ENCODE measurements around the gene ZNF33B.
"Not testable (repeated sequence)": the region's sequence is repeated elsewhere in the genome, so short reads cannot be mapped to it uniquely, and the experiment has no call there.

ZNF33B gene

GRCh38 chr10:42615419-42615818 is 23.0 kb downstream of the ZNF33B start:
- DNase-seq (ENCODE audit: low read depth in 2 of 2): no peak

DNA sequence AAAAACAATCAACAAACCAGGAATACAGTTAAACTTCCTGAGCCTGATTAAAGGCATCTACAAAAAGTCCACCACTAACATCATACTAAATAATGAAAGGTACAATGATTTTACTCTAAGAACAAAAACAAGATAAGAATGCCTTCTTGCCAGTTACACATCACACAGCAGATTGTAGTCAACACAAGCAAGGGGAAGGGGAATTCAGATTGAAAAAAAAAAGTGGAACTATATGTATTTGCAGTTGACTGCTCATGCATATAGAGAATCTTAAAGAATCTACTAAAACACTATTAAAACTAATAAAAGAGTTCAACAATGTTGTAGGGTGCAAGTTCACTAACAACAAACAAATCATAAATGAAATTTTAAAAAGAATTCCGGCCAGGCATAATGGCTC is 28.5 kb downstream of the ZNF33B start:
- DNase-seq (ENCODE audit: low read depth in 2 of 2): no peak

- no peak for DNase-seq (ENCODE audit: low read depth in 2 of 2)
These were observed 40.0 kb downstream of the ZNF33B start for GRCh38 chr10:42598249-42598873.

- DNase-seq (ENCODE audit: low read depth in 2 of 2): no peak
These were observed 42.2 kb downstream of the ZNF33B start for GRCh38 chr10:42596196-42596595.

DNA sequence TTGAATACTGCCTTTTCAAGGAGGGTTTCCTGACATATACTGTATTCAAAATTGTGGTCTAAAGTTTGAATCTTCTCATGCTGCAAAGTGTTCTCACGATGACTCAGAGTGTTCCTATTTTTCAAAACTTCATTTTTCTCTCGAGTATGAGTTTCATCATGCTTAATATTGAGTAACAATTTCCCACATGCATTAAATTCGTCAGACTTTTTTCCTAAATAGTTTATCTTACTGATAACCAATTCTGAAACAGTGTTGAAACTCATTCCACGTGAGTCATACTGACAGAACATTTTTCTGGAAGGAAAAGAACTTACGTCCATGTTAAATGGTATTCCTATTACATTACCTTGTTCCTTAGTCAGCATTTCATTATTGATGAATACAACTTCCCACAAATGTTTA is 44.1 kb downstream of the ZNF33B start:
- DNase-seq (ENCODE audit: low read depth in 2 of 2): no peak

GRCh38 chr10:42593284-42593683 is 45.1 kb downstream of the ZNF33B start:
- DNase-seq (ENCODE audit: low read depth in 2 of 2): no peak

DNA sequence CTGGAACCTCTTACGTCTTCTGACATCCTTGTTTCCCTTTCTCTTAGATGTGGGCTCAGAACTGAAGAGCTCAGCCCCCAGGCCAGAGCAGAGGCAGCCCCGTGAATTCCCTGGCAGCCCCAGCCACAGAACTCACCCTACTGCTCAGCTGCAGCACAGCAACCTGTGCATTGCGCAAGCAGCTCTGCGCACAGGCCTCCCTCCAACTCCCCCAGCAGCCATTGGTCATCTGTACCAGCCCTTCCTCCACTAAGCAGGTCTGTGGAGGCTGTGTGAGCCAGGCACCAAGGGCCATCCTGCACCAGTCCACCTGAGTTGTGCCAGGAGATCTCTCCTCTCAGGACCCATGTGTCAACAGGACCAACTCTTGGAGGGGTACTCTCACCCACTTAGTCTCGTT is 54.5 kb downstream of the ZNF33B start:
- DNase-seq (ENCODE audit: low read depth in 2 of 2): no peak

DNA sequence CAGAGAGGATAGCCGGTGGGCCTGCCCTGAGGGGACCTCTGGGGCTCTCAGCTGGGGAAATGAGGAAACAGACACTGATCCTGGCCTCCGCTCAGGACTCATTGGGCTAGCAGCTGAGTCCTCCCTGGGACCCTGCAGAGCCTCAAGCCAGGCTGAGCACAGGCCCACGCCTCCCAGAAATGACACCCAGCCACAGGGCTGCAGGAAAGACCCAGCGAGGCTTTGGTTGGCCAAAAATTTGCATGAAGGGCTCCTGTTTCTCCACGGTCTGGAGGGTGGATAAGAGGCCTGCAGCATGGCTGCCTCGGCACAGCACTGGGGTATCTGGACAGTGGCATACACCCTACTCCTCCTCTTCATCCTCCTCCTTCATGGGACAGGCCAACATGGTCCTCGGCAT is 60.4 kb downstream of the ZNF33B start:
- DNase-seq (ENCODE audit: low read depth in 2 of 2): no peak

- DNase-seq (ENCODE audit: low read depth in 2 of 2): no peak
These were observed 62.0 kb downstream of the ZNF33B start for GRCh38 chr10:42576338-42576737.

GRCh38 chr10:42574336-42574735 is 64.0 kb downstream of the ZNF33B start:
- DNase-seq (ENCODE audit: low read depth in 2 of 2): no peak

- DNase-seq (ENCODE audit: low read depth in 2 of 2): no peak
These were observed 81.4 kb downstream of the ZNF33B start for GRCh38 chr10:42556931-42557330.

GRCh38 chr10:42553576-42553975 is 84.8 kb downstream of the ZNF33B start:
- not testable (repeated sequence) for DNase-seq (ENCODE audit: low read depth in 2 of 2)

DNA sequence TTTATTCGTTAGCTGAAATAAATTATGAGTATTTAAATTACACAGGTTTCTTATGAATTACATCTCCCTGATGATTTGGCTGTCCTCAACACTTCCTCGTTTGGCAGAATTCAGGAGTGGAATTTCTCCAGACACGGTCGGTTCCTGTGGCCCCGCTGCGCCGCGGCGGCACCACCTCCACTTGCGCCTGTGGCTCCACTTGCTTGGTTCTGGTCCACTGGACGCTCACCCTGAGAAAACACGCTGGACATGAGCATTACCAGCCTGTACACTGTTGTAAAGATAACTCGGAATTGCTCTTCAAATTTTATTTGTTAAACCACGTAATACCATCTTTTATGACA is 85.3 kb downstream of the ZNF33B start:
- no peak for DNase-seq (ENCODE audit: low read depth in 2 of 2)

- peak; percentile 92 to 93 for DNase-seq (ENCODE audit: low read depth in 2 of 2)
These were observed 85.9 kb downstream of the ZNF33B start for GRCh38 chr10:42552188-42553063.

DNA sequence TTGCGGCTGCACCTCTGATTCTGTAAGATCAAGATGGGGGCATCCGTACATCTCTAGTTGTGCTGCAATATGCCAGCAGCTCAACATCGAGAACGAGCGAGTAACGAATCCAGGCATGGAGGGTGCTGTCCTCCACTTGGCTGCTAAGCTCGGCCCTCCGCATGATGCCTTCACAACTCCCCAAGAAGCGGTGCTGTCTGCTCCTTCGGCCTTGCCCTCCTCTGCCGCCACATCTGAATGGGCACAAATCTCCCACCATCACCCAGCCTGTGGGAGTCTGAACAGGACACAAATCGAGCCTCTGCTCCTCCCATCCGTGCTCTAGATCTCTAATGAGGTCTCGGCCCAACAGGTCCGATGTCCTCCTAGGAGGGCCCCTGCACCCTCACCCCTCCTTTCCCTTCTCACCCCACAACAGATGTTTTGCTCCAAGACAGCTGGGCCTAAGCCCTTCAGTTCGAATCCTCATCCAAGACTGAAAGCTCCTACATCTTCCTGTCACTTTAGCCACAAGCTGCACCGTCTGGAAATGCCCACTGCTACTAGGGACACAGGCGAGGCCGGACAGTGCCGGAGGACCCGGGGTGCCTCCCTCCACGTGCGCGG is 86.7 kb downstream of the ZNF33B start:
- no peak for DNase-seq (ENCODE audit: low read depth in 2 of 2)

DNA sequence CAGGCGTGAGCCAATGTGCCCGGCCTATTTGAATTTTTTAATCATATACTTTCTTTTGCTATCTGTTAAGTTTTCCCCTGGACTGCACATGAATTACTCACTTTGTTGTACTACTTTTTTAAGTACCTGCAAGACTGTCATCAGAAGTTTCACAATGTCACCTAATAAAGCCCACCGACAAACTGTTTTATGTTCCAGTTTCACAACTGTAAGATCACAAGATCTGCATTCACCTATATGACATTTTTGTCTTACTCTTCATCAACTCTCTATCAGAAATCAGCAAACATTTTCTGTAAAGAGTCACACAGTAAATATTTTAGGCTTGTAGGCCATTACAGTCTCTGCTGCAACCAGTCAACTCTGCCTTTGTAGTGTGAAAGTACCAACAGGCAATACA is 88.5 kb downstream of the ZNF33B start:
- no peak for DNase-seq (ENCODE audit: low read depth in 2 of 2)

DNA sequence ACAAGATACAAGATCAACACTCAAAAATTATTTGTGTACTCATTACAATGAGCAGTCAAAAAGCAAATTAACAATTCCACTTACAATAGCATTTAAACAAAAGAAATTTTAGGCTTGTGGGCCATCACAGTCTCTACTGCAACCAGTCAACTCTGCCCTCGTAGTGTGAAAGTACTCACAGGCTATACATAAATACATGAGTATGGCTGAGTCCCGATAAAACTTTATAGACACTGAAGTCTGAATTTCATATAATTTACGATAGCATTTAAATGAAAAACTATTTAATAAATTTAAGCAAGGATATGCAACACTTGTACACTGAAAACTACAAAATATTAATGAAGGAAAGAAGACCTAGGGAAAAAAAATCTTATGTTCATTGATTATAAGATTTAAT is 90.1 kb downstream of the ZNF33B start:
- DNase-seq (ENCODE audit: low read depth in 2 of 2): no peak

- DNase-seq (ENCODE audit: low read depth in 2 of 2): no peak
These were observed 93.4 kb downstream of the ZNF33B start for GRCh38 chr10:42544945-42545344.

DNA sequence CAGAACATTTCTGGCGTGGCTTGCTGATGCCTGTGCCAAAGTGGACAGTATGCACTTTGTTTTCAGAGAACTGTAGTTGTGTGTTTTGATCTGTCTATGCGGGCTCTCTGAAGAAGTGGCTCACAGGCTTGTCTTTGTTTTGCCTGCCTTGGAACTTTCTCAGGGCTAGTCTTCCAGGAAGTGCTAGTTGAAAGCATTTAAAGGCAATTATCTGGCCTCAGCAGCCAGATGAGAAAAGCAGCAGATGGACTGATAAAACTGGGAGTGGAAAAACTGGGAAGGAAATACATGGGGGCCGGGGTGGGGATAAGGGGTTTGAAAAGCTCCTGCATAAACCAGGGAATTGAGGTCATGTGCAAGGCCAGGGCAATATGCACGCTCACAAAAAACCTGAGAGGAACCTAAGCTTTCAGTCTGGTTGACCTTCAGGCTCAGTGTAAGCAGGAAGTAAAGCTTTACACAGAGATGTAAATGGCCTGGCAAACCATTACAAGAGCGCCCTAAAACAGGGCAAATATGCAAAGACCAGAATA is 94.5 kb downstream of the ZNF33B start:
- no peak for DNase-seq (ENCODE audit: low read depth in 2 of 2)

Measured in stimulated activated CD4-positive, alpha-beta T cell treated with anti-CD3 and anti-CD28 coated beads, Interleukin-12 subunit alpha, Interleukin-12 subunit beta, amount 100 ng/mL, for 24 hours (primary cell).